H1 (cell line): ENCODE measurements around the gene TMEM245.

Experiments
- NANOG ChIP-seq: IDR thresholded peaks from 2 replicates; pipeline ENCODE4 v1.6.1; 2011; ENCODE audit warnings: low read length, low read depth, mild to moderate bottlenecking, inconsistent platforms; ENCODE audit not compliant: insufficient read depth, poor library complexity, severe bottlenecking
- POLR2A ChIP-seq, 2 experiments: IDR thresholded peaks; 1 replicate in 1 of 2; 2 replicates in 1 of 2; pipeline ENCODE4 v1.6.1; 2011; ENCODE audit warnings: low read depth in 2 of 2, low read length in 2 of 2, mild to moderate bottlenecking in 2 of 2; ENCODE audit errors: control extremely low read depth in 1 of 2
- SUZ12 ChIP-seq: fragments of 200-600 bp; sonication (generic); IDR thresholded peaks from 2 replicates; pipeline ENCODE4 v1.6.1; 2012; ENCODE audit warnings: mild to moderate bottlenecking, inconsistent platforms, low read length, moderate library complexity, mixed read lengths
- ZNF274 ChIP-seq: IDR thresholded peaks from 2 replicates; pipeline ENCODE4 v1.7.0; 2012; ENCODE audit warnings: low read length, borderline replicate concordance; ENCODE audit errors: extremely low read depth

GRCh38 chr9:109098960-109099308 lies 20.8 kb downstream of the TMEM245 start:
- TF ChIP-seq NANOG (no peak), ZNF274 (no peak), SUZ12 (no peak), POLR2A (IDR thresholded peaks at IDR 0.05; ENCODE audit: control extremely low read depth in 1 of 2, low read depth in 2 of 2, low read length in 2 of 2) (no peak)
